Progenitor cell of endocrine pancreas (in vitro differentiated cells): ENCODE measurements around the gene SCAMP4. TPM values are rescaled to one million over a fixed set of nuclear protein-coding genes. Genes with fewer than 3 reads are reported as not detected.

Source experiments
- DNase-seq: peaks from one replicate; pipeline ENCODE4 v3.0.0; 2021; ENCODE audit warnings: low spot score; ENCODE audit not compliant: unreplicated experiment
- H3K27ac Mint-ChIP-seq: 2 replicates; pipeline ENCODE4 v1.8.0; 2021; ENCODE audit warnings: mild to moderate bottlenecking, moderate library complexity, mixed read lengths
- H3K27me3 Mint-ChIP-seq: 2 replicates; pipeline ENCODE4 v1.8.0; 2021; ENCODE audit warnings: mixed read lengths
- H3K36me3 Mint-ChIP-seq: 2 replicates; pipeline ENCODE4 v1.8.0; 2022; ENCODE audit warnings: mixed read lengths; ENCODE audit not compliant: insufficient read depth
- H3K4me1 Mint-ChIP-seq: 2 replicates; pipeline ENCODE4 v1.8.0; 2021; ENCODE audit warnings: low read depth, mixed read lengths
- H3K4me3 Mint-ChIP-seq: 2 replicates; pipeline ENCODE4 v1.8.0; 2021; ENCODE audit warnings: low read depth, mild to moderate bottlenecking, moderate library complexity, mixed read lengths
- H3K9me3 Mint-ChIP-seq: 2 replicates; pipeline ENCODE4 v1.8.0; 2021; ENCODE audit warnings: low read depth, mixed read lengths
- total RNA-seq: library from RNA; stranded (reverse); gene quantifications from 2 replicates; pipeline ENCODE4 v1.2.1, GENCODE V29; 2021
- TF ChIP-seq, protein P1 (sequence below): fragments of 200-600 bp; sonication (generic); IDR thresholded peaks from one replicate; pipeline ENCODE4 v1.5.0; 2021; ENCODE audit warnings: antibody characterized with exemption, mild to moderate bottlenecking; ENCODE audit not compliant: unreplicated experiment

SCAMP4 gene
- total RNA-seq, 1 donor from 2014 or later, result 102 TPM

DNA sequence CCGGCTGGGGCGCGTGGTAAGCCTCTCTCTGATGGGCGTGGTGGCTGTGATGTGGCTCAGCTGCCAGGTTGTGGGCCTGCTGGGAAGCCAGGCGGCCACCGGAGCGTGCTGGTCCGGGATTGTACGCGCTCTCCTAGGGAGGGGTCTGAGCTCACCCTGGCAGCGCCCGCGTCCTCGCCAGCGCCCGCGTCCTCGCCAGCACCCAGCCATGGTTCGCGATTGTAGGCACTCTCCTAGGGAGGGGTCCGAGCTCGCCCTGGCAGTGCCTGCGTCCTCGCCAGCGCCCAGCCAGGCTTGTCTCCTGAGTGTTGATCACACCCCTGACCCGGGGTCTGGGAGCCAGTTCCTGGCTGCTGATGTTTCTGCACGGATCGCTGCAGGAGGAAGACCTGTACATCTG is 13.8 kb downstream of the SCAMP4 start:
- no peak overlapping the region for H3K27ac Mint-ChIP-seq
- H3K4me3 Mint-ChIP-seq, result no peak overlapping the region
- H3K9me3 Mint-ChIP-seq, result no peaks in the 10 kb centered on the region
- peaks cover 10% of the 10 kb centered on the region for H3K36me3 Mint-ChIP-seq
- no peaks in the 10 kb centered on the region for H3K27me3 Mint-ChIP-seq
- no peak for DNase-seq
- TF ChIP-seq, protein P1, sequence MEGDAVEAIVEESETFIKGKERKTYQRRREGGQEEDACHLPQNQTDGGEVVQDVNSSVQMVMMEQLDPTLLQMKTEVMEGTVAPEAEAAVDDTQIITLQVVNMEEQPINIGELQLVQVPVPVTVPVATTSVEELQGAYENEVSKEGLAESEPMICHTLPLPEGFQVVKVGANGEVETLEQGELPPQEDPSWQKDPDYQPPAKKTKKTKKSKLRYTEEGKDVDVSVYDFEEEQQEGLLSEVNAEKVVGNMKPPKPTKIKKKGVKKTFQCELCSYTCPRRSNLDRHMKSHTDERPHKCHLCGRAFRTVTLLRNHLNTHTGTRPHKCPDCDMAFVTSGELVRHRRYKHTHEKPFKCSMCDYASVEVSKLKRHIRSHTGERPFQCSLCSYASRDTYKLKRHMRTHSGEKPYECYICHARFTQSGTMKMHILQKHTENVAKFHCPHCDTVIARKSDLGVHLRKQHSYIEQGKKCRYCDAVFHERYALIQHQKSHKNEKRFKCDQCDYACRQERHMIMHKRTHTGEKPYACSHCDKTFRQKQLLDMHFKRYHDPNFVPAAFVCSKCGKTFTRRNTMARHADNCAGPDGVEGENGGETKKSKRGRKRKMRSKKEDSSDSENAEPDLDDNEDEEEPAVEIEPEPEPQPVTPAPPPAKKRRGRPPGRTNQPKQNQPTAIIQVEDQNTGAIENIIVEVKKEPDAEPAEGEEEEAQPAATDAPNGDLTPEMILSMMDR, result no peak
- no peaks in the 10 kb centered on the region for H3K4me1 Mint-ChIP-seq

DNA sequence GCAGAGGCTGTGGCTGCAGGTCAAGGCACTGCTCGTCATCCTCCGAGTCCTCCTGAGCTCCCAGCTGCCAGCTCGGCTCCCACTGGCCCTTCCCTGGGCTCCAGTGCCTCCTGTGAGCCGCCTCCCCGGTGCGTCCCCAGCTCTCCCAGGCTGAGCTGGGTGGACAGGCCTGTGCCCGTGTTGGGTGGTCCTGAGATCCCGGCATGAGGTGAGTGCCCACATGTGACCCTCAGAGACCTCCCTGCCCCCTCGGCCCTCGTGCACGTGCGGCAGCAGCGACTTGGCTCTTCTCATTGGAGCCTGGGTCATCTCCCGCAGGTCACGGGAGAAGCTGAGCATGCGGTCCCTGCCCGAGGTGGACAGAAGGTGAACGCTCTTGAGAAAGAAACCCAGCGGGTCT is 15.4 kb downstream of the SCAMP4 start:
- peaks cover 10% of the 10 kb centered on the region for H3K36me3 Mint-ChIP-seq
- H3K4me1 Mint-ChIP-seq, result no peaks in the 10 kb centered on the region
- H3K9me3 Mint-ChIP-seq, result no peaks in the 10 kb centered on the region
- TF ChIP-seq, protein P1, result no peak
- no peak for DNase-seq
- no peaks in the 10 kb centered on the region for H3K27me3 Mint-ChIP-seq
- H3K4me3 Mint-ChIP-seq, result no peak overlapping the region
- H3K27ac Mint-ChIP-seq, result no peak overlapping the region

DNA sequence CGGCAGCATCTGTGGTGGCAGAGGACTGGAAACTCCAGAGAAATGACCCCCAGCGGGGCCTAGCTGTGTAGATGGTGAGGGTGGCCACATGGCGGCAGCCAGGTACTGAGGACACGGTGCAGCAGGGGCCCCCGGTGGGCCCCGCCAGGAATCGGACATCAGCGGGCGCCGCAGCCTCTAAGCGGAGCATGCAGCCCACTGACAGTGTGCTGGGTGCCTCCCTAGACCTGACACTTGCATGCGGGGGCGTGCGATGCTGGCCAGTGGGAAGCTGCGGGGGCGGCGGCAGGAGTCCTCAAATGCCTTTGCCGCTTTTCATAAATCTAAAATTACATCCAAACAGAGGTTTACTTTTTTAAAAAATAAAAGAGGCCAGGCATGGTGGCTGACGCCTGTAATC is 16.1 kb downstream of the SCAMP4 start:
- peaks cover 10% of the 10 kb centered on the region for H3K36me3 Mint-ChIP-seq
- no peak overlapping the region for H3K4me3 Mint-ChIP-seq
- H3K27ac Mint-ChIP-seq, result no peak overlapping the region

DNA sequence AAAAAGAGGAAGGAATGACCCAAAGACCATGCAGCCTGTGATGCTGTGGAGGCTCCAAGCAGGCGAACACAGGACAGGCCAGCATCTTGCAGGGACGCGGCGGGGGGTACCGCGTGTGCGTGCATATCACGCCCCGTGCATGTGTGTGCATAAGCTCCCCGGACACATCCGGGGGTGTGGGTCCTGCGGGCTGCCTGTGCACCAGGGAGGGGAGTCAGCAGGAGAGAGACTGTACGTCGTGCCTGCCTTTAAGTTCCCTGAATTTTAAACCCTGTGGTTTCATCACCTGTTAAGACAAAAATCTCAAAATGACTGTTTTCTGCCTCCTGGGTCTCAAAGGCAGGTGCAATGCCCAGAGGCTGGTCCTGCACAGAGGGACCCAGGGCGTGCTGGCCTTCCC is 16.6 kb downstream of the SCAMP4 start:
- Mint-ChIP-seq H3K36me3 (peaks cover 10% of the 10 kb centered on the region), H3K4me3 (no peak overlapping the region), H3K27me3 (no peaks in the 10 kb centered on the region), H3K4me1 (no peaks in the 10 kb centered on the region), H3K27ac (no peak overlapping the region), H3K9me3 (no peaks in the 10 kb centered on the region)
- no peak for DNase-seq
- TF ChIP-seq, protein P1, result no peak

More for the DNA sequence above, 16.1 kb downstream of the SCAMP4 start:
- TF ChIP-seq, protein P1, result no peak
- DNase-seq, result no peak
- Mint-ChIP-seq H3K4me1 (no peaks in the 10 kb centered on the region), H3K27me3 (no peaks in the 10 kb centered on the region), H3K9me3 (no peaks in the 10 kb centered on the region)

DNA sequence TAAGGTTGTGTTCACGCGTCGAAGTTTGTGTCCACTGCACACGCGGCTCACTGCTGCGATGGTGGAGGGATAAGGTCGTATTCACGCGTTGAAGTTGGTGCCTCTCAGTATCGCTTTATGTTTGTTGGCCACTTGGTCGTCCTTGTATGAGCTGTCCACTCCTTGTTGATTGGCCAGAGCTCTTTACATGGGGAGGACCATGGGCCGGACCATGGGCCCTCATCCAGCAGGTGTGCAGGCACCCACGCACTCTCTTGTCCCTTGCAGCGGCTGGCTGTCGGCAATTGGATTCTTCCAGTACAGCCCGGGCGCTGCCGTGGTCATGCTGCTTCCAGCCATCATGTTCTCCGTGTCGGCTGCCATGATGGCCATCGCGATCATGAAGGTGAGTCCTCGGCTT is 17.6 kb downstream of the SCAMP4 start:
- no peak for DNase-seq
- TF ChIP-seq, protein P1, result no peak
- H3K9me3 Mint-ChIP-seq, result peaks cover 3% of the 10 kb centered on the region
- peaks cover 3% of the 10 kb centered on the region for H3K27me3 Mint-ChIP-seq
- no peaks in the 10 kb centered on the region for H3K4me1 Mint-ChIP-seq
- peaks cover 11% of the 10 kb centered on the region for H3K36me3 Mint-ChIP-seq
- H3K4me3 Mint-ChIP-seq, result no peak overlapping the region
- H3K27ac Mint-ChIP-seq, result no peak overlapping the region
